HEK293T (cell line): ENCODE data around the gene ZNF358.

Experiments used
- BHLHE40 ChIP-seq: fragments of 450-650 bp; IDR thresholded peaks from 2 replicates; pipeline ENCODE4 v1.6.1; 2016; ENCODE audit warnings: mild to moderate bottlenecking, moderate library complexity, borderline replicate concordance
- FOXK2 ChIP-seq: fragments of 450-650 bp; IDR thresholded peaks from 2 replicates; pipeline ENCODE4 v1.6.1; 2016; ENCODE audit warnings: mild to moderate bottlenecking
- ZNF384 ChIP-seq: fragments of 450-650 bp; IDR thresholded peaks from 2 replicates; pipeline ENCODE4 v1.6.1; 2016

DNA sequence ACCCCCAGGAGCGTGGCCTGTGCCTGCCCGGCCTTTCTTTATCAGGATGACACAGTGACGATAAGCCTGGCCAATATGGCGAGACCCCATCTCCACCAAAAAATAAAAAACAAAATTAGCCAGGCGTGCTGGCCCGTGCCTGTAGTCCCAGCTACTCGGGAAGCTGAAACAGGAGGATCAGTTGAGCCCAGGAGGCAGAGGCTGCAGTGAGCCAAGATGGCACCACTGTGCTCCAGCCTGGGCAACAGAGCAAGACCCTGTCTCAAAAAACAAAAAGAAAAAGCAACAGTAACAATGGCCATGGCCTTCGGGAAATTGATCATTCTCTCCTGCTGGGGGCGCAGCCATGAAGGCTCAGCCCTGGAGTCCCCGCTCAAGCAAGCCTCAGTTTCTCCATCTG lies 38.1 kb upstream of the ZNF358 start:
- TF ChIP-seq ZNF384 (no peak), FOXK2 (no peak), BHLHE40 (no peak)
